DMS 273 (cell line): ENCODE results near the gene RSU1.
"Not testable (repeated sequence)": the region's sequence is repeated elsewhere in the genome, so short reads cannot be mapped to it uniquely, and the experiment has no call there.

Experiments
- DNase-seq: peaks from one replicate; lab custom pipeline; 2025; ENCODE audit not compliant: unreplicated experiment; lab: John Stamatoyannopoulos, UW

Gene RSU1

DNA sequence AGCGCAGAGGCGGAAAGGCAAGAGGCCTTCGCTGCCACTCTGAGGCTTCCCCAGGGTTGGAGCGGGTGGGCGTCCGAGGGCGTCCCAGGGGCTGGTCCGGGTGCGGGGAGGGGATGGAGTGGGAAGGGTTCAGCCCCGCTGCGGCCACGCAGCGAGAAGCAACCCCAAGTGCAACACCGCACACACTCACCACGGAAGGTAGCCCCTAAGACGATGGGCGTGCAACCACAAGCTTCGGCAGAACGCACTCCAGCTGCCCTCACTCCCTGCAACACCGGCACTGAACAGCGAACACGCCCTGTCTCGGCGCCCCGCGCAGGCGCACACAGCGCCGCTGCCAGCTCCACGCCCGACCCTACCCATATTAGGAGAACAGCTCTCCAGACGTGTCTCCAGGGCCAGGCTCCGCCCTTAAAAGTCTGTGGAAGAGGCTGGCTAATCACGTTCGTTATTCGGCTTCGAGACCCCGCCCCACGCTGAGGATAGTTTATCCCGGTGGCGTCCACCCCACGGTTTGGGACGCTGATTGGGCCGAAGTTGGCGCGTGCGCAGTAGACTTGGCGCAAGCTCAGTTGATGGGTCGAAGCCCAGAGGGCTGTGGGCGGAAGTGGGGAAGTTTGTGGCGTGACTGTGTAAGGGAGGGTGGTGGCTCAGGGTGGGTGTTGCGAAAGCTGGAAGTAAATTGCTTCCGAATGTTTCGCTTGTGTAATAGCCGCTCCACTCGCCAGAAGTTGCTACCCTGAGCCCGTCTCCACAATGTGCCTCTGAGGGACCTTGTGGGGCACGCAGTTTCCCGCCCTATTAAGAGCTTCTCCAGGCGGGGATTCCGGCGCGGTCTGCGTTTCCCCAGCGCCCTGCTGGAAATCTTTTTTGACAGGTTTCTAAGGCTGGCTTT is at the start of gene RSU1:
TSS of gene RSU1 (minus strand) at position 300 of the 895 bp plus-strand sequence. CDS start 343 bp downstream, outside the sequence.
- peak; percentile 99 for DNase-seq

DNA sequence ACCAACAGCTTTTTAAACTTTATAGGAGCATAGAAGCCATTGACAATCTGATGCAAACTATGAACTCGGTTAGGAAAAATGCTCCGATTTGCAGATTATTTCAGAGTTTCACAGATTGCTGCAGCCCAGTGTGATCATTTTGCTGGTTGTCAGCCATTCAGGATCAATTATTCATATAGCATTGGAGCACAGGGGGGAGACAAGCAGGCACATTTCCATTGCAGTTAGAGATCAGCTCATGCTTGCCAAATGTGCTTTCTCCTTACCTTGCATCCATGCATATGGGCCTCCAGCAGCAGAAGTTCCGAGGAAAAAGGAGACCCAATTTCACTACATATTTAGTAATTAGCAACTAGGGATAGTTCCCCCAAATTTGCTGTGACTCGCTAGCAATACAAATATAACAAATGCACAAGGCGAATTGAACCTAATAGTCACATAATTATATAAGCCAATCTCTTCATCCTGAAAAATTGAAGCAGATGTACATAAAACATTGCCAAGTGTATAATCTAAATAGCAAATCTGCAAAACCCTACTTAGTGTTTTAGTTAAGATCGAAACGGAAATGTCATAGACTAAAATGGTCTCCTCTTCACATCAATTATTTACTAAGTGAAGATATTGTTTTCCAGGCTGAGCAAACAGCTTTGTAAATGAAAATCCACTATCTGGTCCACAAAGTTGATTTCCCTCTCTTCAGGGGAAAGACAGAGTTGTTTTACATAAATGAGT is 49.5 kb upstream of the RSU1 start:
- DNase-seq = no peak

DNA sequence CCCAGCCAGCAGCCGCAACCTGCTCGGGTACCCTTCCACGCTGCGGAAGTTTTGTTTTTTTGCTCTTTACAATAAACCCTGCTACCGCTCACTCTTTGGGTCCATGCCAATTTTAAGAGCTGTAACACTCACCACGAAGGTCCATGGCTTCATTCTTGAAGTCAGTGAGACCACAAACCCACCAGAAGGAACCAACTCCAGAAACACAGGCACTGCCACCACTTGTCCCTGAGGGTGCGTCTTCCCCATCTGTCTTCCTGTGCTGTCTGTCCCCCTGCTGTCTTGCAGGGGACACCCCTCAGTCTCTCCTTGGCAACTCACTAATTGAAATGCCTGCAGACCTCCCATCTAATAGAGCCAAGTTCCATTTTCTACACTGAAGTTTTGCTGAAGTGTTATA is 48.5 kb upstream of the RSU1 start:
- DNase-seq = no peak

DNA sequence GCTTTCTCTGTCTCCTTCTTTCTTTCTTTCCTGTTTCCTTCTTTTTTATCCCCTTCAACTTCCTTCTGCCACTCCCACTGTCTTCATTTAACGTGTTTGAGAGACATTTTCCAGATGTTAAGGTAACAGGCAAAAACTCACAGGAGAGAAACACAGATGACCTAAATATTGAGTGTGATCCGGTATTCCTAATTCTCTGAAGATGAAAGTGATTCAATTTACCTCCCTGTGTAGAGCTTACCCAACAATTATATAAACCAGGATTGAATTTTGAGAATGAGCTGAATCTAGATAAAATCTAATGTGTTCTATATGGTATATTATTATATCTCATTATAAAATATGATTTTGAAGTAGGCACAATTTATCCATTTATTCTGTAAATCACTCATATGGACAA is 46.5 kb upstream of the RSU1 start:
- no peak for DNase-seq

DNA sequence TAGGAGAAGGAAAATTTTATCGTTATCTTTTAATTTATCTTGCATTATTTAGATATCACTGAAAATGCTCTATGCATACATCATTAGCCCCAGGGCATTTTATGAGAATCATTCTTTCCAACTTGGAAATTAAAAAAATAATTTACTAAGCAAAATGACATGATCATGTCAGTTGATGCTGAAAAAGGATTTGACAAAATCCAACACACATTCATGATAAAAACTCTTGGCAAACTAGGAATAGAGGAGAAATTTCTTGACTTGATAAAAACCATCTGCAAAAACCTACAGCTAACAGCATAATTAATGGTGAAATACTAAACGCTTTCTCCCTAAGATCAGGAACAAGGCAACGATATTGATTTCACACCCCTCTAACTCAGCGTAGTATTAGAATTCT is 40.2 kb upstream of the RSU1 start:
- DNase-seq = no peak

DNA sequence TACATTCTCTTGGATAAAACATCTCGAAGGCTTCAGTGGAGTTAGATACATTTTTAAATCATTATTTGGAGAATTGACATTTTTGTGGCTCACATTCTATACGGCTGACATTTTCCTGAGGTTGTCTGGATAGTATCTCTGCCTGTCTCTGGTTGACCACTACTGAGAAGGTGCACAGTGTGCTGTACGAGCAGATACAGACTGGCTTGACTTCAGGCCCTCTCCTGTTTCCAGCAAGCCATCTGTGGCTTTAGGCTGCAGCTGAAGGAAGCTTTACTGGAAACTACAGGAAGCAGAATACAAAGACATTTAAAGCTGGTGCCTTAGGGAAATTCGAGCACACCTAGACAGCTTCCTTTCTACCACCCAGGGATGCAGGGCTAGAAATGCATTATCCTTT is 39.3 kb upstream of the RSU1 start:
- peak; percentile 10 for DNase-seq

DNA sequence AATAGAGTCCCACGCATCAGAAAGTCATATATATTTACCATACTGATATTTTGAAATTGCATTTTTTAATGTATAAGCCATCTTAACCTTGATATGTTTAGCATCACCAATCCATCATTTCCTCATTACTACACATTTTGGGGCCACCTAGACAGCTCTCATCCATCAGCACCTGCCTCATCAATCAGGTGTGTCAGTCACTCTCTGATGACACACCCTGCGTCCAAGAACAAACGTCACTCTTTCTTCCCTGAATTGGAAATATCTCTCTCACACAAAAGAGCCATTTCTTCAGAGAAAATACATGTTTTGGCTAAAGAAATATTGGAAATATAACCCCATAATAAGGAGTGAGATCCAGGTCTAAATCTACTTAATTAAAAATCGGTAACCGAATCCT is 38.9 kb upstream of the RSU1 start:
- no peak for DNase-seq

DNA sequence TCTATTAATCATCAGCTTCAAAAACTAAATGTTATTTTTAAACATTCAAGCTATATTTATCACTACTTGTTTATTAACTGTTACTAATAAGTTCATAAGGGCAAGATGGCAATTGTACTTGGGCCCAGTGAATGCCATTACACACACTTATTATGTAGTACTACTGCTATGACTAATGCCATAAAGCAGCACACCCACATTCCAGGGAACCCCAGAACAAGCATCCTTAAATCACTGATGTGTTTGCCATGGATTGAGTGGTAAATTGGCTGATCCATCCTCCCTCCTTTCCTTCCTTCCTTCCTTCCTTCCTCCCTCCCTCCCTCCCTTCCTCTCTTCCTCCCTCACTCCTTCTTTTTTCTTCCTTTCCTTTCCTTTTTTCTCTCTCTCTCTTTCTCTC is 37.4 kb upstream of the RSU1 start:
- no peak for DNase-seq

DNA sequence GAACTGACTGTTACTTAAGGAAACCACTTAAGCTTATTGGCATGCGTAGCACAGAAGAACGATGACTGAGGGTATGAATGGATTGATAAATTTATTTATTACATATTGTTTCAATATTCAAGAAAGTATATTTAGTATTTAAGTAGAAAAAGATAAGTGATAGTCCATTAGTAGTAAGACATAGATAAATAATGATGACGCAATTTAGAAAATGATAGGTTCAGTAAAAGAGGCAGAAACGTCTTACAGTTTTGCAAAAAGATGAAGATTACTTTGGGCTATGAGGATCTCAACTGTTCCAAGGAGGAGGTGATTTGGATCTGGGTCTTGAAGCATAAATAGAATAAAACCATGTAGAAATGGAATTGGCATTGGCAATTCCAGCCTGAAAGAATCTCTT is 36.6 kb upstream of the RSU1 start:
- DNase-seq = no peak

DNA sequence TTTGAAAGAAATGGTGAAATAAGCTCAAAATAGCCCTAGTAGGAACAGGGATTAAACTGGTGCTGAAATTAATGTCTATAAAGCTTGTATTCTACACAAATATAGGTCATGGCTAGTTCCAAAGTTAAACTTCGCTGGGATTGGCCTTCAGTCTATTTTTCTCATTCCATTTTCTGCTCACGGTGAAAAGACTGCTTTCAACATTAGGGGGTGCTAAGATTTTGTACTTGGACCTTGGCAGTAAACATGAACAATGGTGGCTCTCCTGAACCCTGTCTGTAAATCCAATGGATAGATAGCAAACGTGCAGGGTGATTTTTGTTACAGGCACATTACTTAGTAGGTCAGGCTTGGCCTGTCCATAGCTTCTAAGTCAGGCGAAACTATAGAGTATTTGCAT is 36.0 kb upstream of the RSU1 start:
- DNase-seq = peak; percentile 14

DNA sequence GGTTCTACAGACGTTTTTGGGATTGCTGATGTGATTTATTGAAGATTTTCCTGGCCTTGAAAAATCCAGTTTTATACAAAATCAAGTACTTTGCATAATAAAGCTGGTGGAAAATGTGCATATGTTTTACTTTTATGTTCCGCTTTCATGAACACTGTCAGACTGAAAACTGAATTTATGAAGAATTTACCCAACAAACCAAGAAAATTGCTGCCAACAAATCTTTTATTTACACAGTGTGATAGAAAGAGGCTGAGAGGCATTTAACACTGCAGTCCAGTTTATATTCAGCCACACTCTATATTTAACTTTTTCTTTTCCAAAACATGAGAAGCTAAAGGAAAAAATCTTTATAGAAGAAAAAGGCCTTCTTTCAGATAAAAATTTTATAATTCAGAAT is 35.4 kb upstream of the RSU1 start:
- DNase-seq = no peak

DNA sequence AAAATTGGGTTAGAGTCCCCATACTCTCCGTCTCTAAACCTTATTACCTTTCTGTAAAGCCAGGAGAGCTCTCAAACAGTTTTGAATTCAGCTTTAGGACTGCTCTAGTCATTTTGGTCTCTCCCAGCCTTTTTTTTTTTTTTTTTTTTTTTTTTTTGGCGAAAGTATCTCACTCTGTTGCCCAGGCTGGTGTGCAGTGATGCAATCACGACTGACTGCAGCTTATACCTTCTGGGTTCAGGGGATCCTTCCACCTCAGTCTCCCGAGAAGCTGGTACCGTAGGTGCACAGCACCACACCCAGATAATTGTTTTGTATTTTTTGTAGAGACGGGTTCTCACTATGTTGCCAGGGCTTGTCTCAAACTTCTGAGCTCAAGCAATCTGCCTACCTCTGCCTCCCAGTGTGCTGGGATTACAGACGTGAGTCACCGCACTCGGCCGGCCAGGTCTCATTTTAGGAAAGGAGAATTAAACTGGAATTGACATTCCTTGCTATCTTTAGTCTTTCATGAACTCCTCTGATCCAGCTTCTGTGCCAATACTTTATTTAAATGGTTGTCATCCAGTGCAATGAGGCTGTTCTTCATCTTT is 31.4 kb upstream of the RSU1 start:
- no peak for DNase-seq

DNA sequence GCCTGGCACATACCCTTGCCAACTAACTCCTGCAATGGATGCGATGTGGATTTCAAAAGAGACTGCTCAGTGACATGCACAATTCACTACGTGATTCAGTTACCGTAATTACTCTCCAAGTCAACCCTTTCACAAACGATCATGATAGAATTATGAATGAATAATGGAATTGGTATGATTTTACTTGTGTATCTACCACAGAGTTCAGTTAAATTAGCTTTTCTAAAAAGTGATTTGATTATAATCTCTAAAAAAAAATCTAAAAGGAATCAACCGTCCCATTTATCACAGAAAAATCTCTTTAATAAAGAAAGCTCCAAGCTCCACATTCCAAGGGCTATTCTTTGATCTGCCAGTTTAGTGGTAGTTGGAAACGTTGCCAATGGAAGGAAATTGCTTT is 30.4 kb upstream of the RSU1 start:
- no peak for DNase-seq

DNA sequence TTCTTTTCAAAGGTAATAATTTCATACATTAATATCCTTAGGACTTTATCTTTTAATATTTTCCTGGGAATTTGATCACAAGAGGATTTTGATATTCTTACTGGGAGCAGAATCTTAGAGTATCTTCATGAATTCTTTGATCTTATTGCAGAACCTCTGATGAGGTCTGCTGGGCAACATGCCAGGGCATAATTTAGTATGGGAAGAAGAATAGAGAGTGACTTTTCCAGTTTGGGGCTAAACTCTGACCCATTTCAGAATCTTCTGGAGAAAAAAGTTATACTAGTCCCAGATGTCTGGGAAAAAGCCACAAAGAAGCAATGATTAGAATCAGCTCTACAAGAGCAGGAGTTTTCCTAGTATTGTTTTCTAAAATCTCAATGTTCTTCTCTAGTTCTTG is 28.0 kb upstream of the RSU1 start:
- DNase-seq = no peak

DNA sequence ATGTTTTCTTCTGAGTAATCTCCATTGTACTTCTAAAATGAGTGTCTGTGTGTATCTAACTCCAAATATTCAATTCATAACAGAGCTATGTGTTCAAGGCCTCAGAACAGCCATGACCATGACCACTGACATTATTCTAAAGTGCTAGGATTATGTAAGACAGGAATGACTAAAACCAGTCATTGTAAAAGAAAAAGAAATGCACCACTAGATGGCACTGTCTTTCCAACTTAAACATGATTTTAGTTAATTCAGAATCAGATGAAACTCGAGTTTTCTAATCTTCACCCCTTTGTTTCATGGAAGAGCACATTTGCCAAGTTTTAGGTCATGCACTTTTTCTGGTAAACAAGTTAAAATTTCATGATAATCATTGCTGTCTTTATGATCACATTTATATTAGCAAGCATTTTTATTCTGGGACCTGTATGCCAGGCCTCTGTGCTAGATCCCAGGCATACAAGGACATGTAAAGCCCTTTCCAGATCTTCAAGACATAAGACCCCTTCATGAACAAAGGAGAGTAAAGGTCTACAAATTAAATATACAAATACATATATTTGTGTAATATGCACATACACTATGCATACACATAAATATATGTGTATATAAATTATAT is 26.1 kb upstream of the RSU1 start:
- peak; percentile 83 for DNase-seq

DNA sequence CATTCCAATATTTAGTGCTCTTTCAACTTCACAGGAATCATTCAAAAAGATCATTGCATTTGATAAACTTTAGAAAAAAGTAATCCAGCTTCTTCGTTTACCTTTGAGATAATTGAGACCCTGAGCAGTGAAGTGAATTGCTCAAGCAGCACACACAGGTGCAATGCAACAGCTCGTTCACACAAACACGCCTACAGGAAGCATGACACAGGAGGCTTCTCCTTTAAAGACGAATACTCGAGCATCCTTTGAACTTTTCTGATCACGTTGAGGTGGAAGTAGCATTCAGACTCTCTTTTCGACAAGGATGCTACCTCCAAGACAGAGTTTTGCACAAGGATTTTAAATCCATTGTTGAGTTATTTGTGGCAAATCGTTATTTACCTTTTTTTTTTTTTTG is 18.0 kb upstream of the RSU1 start:
- no peak for DNase-seq

DNA sequence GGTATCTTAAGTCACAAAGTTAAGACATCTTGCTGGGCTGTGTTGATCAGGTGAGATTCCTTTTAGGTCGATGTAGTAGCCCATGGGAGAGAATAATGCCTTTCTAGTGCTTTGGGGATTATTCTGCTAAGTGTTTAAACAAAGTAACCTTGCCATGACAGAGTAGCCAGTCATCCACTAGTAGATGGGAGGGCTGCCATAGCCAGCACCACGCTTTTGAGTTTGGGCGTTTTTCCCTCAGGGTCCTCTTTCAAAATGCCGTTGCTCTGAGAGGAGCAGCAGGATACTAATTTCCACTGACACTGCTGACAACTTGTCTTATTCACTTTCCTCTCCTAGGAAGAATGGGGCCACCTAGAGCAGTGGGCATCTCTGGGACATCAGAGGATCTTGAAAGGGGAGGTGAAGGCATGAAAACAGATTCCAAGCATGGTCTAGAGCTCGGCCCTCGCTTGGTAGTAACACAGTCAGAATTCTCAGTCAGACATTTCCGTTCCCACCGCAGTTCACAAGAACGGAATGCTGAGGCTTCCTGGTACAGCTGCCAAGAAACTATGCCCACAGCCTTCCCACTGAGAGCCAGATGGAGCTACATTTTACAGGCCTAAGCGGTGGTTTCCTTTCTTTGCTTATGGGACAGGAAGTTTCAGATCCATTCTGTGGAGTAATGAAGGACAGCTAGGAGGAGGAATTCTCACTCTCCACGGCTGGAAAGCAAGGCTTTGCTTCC is 15.3 kb upstream of the RSU1 start:
- DNase-seq = peak; percentile 80

DNA sequence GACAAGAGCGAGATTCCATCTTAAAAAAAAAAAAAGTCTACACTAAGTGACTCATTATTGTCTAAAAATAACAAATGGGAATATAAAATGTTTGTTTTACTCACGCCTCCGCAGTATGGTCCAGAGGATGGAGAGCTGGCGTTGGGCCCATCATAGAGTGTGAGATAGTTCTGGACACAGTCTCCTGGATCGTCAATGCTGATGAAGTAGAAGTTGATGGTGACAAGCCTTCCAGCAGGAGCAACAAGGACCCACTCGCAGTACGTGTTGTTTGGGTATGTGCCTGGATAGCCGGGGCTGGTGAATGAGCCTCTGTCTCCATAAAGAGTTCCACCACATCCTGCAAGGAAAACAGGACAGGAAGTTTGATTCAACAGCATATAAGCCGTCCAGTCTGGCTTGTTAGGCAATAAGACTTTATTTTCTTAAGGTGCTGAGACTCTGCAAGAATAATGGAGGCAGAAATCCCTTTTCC is 11.5 kb upstream of the RSU1 start:
- DNase-seq = no peak

DNA sequence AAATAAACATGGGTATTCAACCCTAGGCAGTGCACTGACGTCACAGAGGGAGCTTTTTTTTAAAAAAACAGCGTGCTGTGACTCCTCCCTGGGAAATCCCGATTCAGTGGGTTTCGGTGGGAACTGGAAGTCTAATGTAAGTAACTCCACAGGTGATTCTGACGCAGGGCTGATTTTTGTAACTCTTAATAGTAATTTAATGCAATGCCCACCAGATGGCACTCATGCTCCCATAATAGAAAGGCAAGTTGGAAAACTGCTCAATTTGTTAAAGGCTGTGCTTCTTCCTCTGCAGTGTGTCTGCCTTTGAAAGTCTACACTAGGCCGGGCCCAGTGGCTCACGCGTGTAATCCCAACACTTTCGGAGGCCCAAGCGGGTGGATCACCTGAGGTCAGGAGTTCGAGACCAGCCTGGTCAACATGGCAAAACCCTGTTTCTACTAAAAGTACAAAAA is 10.9 kb upstream of the RSU1 start:
- peak; percentile 83 for DNase-seq

DNA sequence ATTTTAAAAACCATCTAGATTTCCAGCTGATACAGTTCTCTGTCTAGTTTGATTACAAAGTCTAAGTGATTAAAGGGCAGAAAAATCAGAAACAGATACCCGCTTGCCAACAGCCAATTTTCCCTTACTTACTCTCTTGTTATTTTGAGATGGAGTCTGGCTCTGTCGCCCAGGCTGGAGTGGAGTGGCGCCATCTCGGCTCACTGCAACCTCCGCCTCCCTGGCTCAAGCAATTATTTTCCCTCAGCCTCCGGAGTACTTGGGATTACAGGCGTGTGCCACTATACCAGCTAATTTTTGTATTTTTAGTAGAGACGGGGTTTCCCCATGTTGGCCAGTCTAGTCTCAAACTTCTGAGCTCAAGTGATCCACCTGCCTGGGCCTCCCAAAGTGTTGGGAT is 10.2 kb upstream of the RSU1 start:
- DNase-seq = not testable (repeated sequence)
